Fibroblast of the aortic adventitia (primary cell): ENCODE measurements around the gene OASL. TPM values are rescaled to one million over a fixed set of nuclear protein-coding genes. Genes with fewer than 3 reads are reported as not detected.

ENCODE experiments used
- DNase-seq: peaks from one replicate; pipeline ENCODE4 v3.0.0-alpha.2; 2010; ENCODE audit warnings: low read depth
- H3K4me3 ChIP-seq: 2 replicates; pipeline ENCODE4 v1.5.1; 2011; ENCODE audit warnings: low read depth, mild to moderate bottlenecking, control low read depth, low read length, moderate library complexity
- total RNA-seq: library from RNA; depleted of rRNA; stranded (reverse); fragments of >200 nt; gene quantifications from 2 replicates; pipeline ENCODE4 v1.2.3, GENCODE V29; 2012; ENCODE audit warnings: low replicate concordance
- TF ChIP-seq, protein P1 (sequence below): IDR thresholded peaks from 2 replicates; pipeline ENCODE4 v1.5.1; 2011; ENCODE audit warnings: mild to moderate bottlenecking, low read length, control low read depth, inconsistent platforms; ENCODE audit not compliant: insufficient read depth

The OASL gene
- total RNA-seq, 1 donor: not detected

- TF ChIP-seq, protein P1, sequence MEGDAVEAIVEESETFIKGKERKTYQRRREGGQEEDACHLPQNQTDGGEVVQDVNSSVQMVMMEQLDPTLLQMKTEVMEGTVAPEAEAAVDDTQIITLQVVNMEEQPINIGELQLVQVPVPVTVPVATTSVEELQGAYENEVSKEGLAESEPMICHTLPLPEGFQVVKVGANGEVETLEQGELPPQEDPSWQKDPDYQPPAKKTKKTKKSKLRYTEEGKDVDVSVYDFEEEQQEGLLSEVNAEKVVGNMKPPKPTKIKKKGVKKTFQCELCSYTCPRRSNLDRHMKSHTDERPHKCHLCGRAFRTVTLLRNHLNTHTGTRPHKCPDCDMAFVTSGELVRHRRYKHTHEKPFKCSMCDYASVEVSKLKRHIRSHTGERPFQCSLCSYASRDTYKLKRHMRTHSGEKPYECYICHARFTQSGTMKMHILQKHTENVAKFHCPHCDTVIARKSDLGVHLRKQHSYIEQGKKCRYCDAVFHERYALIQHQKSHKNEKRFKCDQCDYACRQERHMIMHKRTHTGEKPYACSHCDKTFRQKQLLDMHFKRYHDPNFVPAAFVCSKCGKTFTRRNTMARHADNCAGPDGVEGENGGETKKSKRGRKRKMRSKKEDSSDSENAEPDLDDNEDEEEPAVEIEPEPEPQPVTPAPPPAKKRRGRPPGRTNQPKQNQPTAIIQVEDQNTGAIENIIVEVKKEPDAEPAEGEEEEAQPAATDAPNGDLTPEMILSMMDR: no peak
- DNase-seq: peak; percentile 17
- H3K4me3 ChIP-seq: no peak overlapping the region
Measured at GRCh38 chr12:121033625-121034349, 5.3 kb downstream of the OASL start.

- no peak for DNase-seq
- H3K4me3 ChIP-seq: no peak overlapping the region
- TF ChIP-seq, protein P1: no peak
Measured at GRCh38 chr12:121030576-121031212, 8.4 kb downstream of the OASL start.

- TF ChIP-seq, protein P1: peak; percentile 6
- H3K4me3 ChIP-seq: no peak overlapping the region
- DNase-seq: no peak
Measured at GRCh38 chr12:121026274-121027045, 12.6 kb downstream of the OASL start.

DNA sequence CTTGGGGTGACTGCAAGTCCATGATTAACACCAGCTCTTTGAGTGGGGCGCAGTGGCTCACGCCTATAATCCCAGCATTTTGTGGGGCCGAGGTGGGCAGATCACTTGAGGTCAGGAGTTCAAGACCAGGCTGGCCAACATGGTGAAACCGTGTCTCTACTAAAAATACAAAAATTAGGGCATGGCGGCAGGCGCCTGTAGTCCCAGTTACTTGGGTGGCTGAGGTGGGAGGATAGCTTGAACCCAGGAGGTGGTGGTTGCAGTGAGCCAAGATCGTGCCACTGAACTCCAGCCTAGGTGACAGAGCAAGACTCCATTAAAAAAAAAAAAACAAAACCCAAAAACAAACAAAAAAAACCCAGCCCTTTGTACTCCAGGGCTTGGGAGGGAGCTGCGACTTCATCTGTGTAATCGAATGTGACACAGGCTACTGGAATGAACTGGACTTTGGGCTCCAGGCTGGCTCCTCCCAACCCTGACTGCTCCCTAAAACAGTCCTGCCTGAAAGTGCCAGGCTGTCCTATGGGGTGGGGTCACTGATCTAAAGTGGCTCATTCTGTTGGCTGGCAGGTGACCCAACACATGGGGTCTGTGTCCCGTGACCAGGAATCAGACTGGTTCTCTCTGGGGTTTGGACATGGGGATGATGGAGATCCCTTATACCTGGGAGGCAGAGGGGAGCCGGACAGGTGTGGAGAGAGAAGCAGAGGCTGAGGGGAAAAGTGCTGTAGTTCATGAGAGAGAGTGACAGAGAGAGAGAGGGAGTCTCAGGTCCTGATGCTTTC is 13.4 kb downstream of the OASL start:
- no peak for DNase-seq
- TF ChIP-seq, protein P1: no peak
- H3K4me3 ChIP-seq: no peak overlapping the region

DNA sequence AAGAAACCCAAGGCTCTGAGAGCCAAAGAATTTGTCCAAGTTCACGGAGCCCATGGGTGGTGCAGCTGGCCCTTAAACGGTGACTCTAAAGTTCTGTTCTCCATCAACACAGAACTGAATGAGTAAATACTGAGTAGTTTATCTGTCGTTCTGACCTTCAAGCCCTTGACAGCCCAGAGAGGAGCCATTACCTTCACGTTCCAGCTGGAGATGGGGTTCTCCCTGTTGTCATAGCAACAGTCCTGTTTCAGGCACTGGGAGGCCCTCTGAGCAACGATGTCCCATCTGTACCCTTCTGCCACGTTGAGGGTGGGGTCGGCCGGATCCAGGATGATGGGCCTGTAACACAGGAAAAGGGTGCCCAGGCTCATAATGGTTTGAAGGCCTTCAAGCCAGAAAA is 15.2 kb downstream of the OASL start:
- DNase-seq: no peak
- no peak overlapping the region for H3K4me3 ChIP-seq
- TF ChIP-seq, protein P1: no peak

GRCh38 chr12:121022713-121023112 is 16.3 kb downstream of the OASL start:
- DNase-seq: no peak
- TF ChIP-seq, protein P1: no peak
- H3K4me3 ChIP-seq: no peak overlapping the region
